ENCODE measurements around the gene CPZ. TPM values are rescaled to one million over a fixed set of nuclear protein-coding genes. Genes with fewer than 3 reads are reported as not detected.
A peak's percentile ranks its signal among the peaks of the same experiment; 100 is the strongest.

Gene CPZ
- total and polyA plus RNA-seq, 4 donors, result 0.13 to 10.0 (median 2.3) TPM

DNA sequence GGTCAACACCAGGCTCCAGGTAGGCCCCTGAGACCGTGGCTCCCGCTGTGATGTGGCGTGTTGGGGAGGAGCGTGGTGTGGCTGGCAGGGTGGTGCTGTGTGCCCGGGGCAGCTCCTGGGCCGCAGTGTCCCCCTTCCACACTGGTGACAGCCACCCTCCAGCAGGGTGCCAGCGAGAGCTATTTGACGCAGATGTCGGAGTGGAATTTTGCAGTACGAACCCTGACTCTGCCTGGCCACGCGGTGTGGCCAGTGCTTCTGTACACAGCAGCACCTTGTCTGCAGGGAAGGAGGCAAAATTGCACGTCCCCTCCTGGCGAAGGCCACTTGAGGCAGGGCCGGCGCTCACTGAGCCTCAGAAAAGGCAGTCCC, 53.2 kb downstream of the CPZ start:
- Histone ChIP-seq H3K4me1 (ENCODE audit: control insufficient read depth in 1 of 2, insufficient read depth in 2 of 2, low read length in 2 of 2) (no peaks in the 10 kb centered on the region), H3K4me3 (ENCODE audit: low read length in 2 of 2) (no peak overlapping the region), H3K27ac (ENCODE audit: low read depth in 1 of 2, low read length in 2 of 2) (no peak overlapping the region), H3K9me3 (ENCODE audit: control insufficient read depth, low read length) (no peaks in the 10 kb centered on the region), H3K36me3 (ENCODE audit: control insufficient read depth in 1 of 2, insufficient read depth in 2 of 2, low read length in 1 of 2) (no peaks in the 10 kb centered on the region), H3K27me3 (ENCODE audit: control insufficient read depth in 1 of 2, insufficient read depth in 2 of 2, low read length in 1 of 2) (no peaks in the 10 kb centered on the region)
- ATAC-seq (ENCODE audit: low FRiP score) (no peak), DNase-seq (no peak)
- intact Hi-C loops (cut with DNase I), result no loop called here
- 80 to 86% methylated on average over 16 of the region's 16 CpGs for WGBS, 2 donors

DNA sequence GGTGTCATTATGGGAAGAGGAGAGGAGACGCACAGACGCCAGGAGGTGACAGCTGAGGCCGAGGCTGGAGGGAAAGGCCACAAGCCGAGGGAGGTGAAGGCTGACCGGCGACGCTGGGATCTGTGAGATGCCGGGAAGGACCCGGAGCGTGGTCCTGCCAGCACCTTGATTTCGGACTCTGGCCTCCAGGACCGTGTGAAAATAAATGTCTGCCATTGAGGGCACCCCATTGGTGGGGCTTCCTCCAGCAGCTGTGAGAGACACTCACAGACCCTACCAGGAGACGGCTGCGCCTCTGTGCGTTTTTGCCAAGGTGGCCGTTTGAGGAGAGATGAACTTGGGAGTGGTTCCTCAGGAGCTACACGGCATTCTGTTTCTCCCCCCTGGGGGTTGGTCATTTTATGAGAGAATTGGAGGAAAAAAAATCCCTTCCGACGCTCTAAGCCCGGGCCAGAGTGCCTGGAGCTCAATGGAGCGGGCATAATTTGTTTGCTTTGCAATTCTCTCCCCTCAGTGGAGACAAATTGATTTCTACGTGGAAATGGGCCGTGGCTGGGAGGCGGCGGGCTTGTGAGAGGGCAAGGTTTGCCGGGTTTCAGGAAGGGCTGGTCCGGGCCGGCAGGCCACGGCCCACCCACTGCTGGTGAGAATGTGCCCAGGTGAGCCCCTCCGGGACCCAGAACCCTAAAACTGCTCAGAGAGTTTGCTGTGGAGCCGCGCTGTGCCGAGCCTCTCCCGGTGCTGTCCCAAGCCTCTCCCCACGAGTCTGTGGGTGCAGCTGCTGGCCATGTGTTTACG, 53.9 kb downstream of the CPZ start:
- Histone ChIP-seq H3K4me1 (ENCODE audit: control insufficient read depth in 1 of 2, insufficient read depth in 2 of 2, low read length in 2 of 2) (no peaks in the 10 kb centered on the region), H3K27me3 (ENCODE audit: control insufficient read depth in 1 of 2, insufficient read depth in 2 of 2, low read length in 1 of 2) (no peaks in the 10 kb centered on the region), H3K4me3 (ENCODE audit: low read length in 2 of 2) (no peak overlapping the region), H3K9me3 (ENCODE audit: control insufficient read depth, low read length) (no peaks in the 10 kb centered on the region), H3K36me3 (ENCODE audit: control insufficient read depth in 1 of 2, insufficient read depth in 2 of 2, low read length in 1 of 2) (no peaks in the 10 kb centered on the region), H3K27ac (ENCODE audit: low read depth in 1 of 2, low read length in 2 of 2) (no peak overlapping the region)
- WGBS, 2 donors, result 44 to 52% methylated on average over 36 of the region's 36 CpGs
- peak in 1 of 2 donors; percentile 63 for DNase-seq
- intact Hi-C loops (cut with DNase I), result no loop called here
- ATAC-seq (ENCODE audit: low FRiP score), result no peak

DNA sequence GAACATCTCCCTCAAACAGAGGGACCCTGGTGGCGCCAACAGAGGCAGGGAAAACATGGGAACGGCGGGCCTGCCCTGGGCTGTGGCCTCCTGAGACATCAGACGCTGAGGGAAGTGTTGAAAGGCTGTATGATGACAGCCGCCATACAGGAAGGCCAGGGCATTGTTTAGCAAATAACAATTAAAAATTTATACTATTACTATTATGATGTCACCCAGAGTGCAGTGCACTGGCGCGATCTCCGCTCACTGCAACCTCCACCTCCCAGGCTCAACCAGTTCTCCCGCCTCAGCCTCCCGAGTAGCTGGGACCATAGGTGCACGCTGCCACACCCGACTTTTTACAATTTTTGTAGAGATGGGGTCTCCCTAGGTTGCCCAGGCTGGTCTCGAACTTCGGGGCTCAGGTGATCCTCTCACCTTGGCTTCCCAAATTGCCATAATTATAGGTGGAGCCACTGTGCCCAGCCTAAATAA, 54.6 kb downstream of the CPZ start:
- Histone ChIP-seq H3K4me1 (ENCODE audit: control insufficient read depth in 1 of 2, insufficient read depth in 2 of 2, low read length in 2 of 2) (no peaks in the 10 kb centered on the region), H3K9me3 (ENCODE audit: control insufficient read depth, low read length) (no peaks in the 10 kb centered on the region), H3K4me3 (ENCODE audit: low read length in 2 of 2) (no peak overlapping the region), H3K36me3 (ENCODE audit: control insufficient read depth in 1 of 2, insufficient read depth in 2 of 2, low read length in 1 of 2) (no peaks in the 10 kb centered on the region), H3K27ac (ENCODE audit: low read depth in 1 of 2, low read length in 2 of 2) (no peak overlapping the region), H3K27me3 (ENCODE audit: control insufficient read depth in 1 of 2, insufficient read depth in 2 of 2, low read length in 1 of 2) (no peaks in the 10 kb centered on the region)
- ATAC-seq (ENCODE audit: low FRiP score) (no peak), DNase-seq (no peak)
- intact Hi-C loops (cut with DNase I), result no loop called here
- WGBS, 2 donors, result 54 to 72% methylated on average over 14 of the region's 14 CpGs

DNA sequence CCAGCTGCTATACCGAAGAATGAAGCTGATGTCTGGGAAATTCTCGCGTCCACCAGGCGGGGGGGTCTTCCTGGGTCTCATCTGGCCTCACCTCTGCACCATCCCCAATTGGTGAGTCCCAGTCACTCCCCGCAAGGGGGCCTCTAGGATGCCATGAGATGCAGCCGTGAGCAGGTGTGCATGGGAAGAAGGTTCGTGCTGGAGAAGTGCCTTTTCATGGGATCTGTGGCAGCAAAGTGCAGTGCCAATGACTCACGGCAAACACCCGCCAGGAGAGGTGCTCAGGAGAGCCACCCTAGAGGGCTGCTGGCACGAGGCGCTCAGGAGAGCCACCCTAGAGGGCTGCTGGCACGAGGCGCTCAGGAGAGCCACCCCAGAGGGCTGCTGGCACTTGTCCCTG, 55.1 kb downstream of the CPZ start:
- Histone ChIP-seq H3K4me1 (ENCODE audit: control insufficient read depth in 1 of 2, insufficient read depth in 2 of 2, low read length in 2 of 2) (no peaks in the 10 kb centered on the region), H3K36me3 (ENCODE audit: control insufficient read depth in 1 of 2, insufficient read depth in 2 of 2, low read length in 1 of 2) (no peaks in the 10 kb centered on the region), H3K9me3 (ENCODE audit: control insufficient read depth, low read length) (no peaks in the 10 kb centered on the region), H3K27ac (ENCODE audit: low read depth in 1 of 2, low read length in 2 of 2) (no peak overlapping the region), H3K4me3 (ENCODE audit: low read length in 2 of 2) (no peak overlapping the region), H3K27me3 (ENCODE audit: control insufficient read depth in 1 of 2, insufficient read depth in 2 of 2, low read length in 1 of 2) (no peaks in the 10 kb centered on the region)
- 76 to 84% methylated on average over 13 of the region's 13 CpGs for WGBS, 2 donors
- ATAC-seq (ENCODE audit: low FRiP score) (no peak), DNase-seq (peak in 1 of 2 donors; percentile 25)
- intact Hi-C loops (cut with DNase I), result no loop called here

DNA sequence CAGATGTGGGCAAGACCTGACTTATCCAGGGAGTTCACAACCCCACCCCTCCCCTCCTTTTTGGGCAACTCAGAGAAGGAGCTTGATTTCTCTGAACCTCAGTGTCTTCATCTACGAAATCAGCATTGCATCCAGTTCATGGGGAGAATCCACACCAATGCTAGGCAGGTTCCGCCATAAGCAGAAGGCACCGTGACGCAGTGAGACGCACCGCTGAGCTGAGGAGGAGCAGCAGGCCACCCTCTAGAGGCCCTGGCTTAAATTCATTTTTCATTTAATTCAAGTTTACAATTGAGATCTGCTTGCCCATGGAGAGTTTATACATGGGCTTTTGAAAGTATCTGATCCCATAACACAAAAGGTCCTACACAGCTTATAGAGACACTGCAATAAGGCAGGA, 55.7 kb downstream of the CPZ start:
- intact Hi-C loops (cut with DNase I), result no loop called here
- no peak for DNase-seq
- no peaks in the 10 kb centered on the region for H3K9me3 ChIP-seq (ENCODE audit: control insufficient read depth, low read length)
- no peak overlapping the region for H3K4me3 ChIP-seq (ENCODE audit: low read length in 2 of 2)
- 76 to 90% methylated on average over 6 of the region's 6 CpGs for WGBS, 2 donors
- H3K27ac ChIP-seq (ENCODE audit: low read depth in 1 of 2, low read length in 2 of 2), result no peak overlapping the region
- no peaks in the 10 kb centered on the region for H3K36me3 ChIP-seq (ENCODE audit: control insufficient read depth in 1 of 2, insufficient read depth in 2 of 2, low read length in 1 of 2)
- H3K27me3 ChIP-seq (ENCODE audit: control insufficient read depth in 1 of 2, insufficient read depth in 2 of 2, low read length in 1 of 2), result no peaks in the 10 kb centered on the region
- ATAC-seq (ENCODE audit: low FRiP score), result no peak
- no peaks in the 10 kb centered on the region for H3K4me1 ChIP-seq (ENCODE audit: control insufficient read depth in 1 of 2, insufficient read depth in 2 of 2, low read length in 2 of 2)

DNA sequence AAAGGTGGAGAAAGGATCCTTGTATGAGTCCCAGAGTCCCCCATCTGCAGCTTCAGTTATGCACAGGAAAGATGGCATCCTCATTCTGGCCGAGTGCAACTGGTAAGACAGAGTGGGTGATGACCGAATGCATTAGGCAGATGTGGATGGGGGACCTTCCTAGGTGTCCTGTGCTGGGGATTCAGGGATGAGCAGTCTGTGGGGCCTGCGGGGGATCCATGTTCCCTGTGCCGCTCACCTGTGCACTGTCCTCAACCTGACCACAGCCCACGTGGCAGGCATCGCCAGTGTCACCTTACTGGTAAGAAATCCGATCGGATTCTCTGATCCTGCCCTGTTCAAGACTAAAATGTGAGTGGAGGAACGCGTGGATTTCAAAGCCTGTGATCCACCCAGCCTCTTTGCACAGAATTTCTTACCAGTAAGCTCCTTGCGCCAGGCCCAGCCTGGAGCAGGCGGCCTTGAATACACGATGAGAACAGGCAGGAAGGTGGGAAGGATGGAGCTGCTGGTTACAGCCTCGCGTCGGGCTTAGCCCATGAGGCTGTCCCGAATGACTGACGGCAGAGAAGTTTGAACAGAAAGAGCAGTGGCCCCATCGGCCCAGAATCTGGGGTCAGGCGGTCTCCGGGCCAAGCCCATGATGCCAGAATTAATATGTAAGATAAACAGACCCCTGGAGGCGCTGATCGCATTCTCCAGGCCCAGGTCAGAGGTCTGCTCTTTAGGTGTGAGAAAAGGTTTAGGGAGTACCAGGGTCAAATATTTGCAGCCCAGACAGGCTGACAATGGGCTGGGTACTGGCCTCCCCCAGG, 56.5 kb downstream of the CPZ start:
- no peak overlapping the region for H3K27ac ChIP-seq (ENCODE audit: low read depth in 1 of 2, low read length in 2 of 2)
- DNase-seq (peak in 1 of 2 donors; percentile 51), ATAC-seq (ENCODE audit: low FRiP score) (no peak)
- no peaks in the 10 kb centered on the region for H3K27me3 ChIP-seq (ENCODE audit: control insufficient read depth in 1 of 2, insufficient read depth in 2 of 2, low read length in 1 of 2)
- intact Hi-C loops (cut with DNase I), result no loop called here
- no peaks in the 10 kb centered on the region for H3K36me3 ChIP-seq (ENCODE audit: control insufficient read depth in 1 of 2, insufficient read depth in 2 of 2, low read length in 1 of 2)
- 55 to 58% methylated on average over 23 of the region's 23 CpGs for WGBS, 2 donors
- H3K4me3 ChIP-seq (ENCODE audit: low read length in 2 of 2), result no peak overlapping the region
- no peaks in the 10 kb centered on the region for H3K9me3 ChIP-seq (ENCODE audit: control insufficient read depth, low read length)
- H3K4me1 ChIP-seq (ENCODE audit: control insufficient read depth in 1 of 2, insufficient read depth in 2 of 2, low read length in 2 of 2), result no peaks in the 10 kb centered on the region

DNA sequence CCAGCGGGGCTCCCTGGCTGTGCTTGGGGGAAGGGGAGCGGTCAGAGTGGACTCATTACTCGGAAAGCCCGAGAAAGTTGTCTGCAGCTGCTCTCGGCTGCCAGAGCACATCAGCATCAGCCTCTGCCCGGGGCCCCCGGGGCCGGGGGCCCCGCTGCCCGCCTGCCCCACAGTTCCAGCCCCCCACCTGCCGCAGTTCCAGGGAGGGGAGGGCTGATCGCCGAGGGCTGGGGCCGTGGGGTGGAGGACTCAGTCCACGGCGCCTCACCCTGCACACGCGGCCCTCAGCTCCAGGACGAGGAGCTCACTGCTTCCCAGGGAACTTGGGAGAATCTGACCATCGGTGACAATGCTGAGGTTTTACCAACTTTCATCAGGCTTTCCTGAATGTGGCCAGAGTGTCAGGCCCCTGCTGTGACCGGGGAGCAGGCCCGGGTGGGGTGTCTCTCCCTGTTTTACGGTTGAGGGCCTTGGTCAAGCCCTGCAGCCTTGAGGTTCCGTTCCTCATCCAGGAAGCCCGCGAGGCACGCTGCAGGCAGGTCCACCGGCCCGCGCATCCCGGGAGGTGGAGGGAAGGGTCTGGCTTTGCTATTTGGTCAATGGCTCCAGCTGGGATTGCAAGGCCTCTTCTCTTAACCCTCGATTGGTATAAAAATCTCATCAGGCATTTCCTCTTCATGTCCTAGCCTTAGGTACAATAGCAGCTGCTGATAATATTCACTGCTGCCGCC, 57.2 kb downstream of the CPZ start:
- no peak overlapping the region for H3K4me3 ChIP-seq (ENCODE audit: low read length in 2 of 2)
- H3K27ac ChIP-seq (ENCODE audit: low read depth in 1 of 2, low read length in 2 of 2), result no peak overlapping the region
- no peaks in the 10 kb centered on the region for H3K9me3 ChIP-seq (ENCODE audit: control insufficient read depth, low read length)
- intact Hi-C loops (cut with DNase I), result no loop called here
- H3K36me3 ChIP-seq (ENCODE audit: control insufficient read depth in 1 of 2, insufficient read depth in 2 of 2, low read length in 1 of 2), result no peaks in the 10 kb centered on the region
- H3K4me1 ChIP-seq (ENCODE audit: control insufficient read depth in 1 of 2, insufficient read depth in 2 of 2, low read length in 2 of 2), result no peaks in the 10 kb centered on the region
- WGBS, 2 donors, result 29 to 39% methylated on average over 26 to 32 of the region's 33 CpGs
- H3K27me3 ChIP-seq (ENCODE audit: control insufficient read depth in 1 of 2, insufficient read depth in 2 of 2, low read length in 1 of 2), result no peaks in the 10 kb centered on the region
- DNase-seq, result peak in 1 of 2 donors; percentile 54
- no peak for ATAC-seq (ENCODE audit: low FRiP score)

DNA sequence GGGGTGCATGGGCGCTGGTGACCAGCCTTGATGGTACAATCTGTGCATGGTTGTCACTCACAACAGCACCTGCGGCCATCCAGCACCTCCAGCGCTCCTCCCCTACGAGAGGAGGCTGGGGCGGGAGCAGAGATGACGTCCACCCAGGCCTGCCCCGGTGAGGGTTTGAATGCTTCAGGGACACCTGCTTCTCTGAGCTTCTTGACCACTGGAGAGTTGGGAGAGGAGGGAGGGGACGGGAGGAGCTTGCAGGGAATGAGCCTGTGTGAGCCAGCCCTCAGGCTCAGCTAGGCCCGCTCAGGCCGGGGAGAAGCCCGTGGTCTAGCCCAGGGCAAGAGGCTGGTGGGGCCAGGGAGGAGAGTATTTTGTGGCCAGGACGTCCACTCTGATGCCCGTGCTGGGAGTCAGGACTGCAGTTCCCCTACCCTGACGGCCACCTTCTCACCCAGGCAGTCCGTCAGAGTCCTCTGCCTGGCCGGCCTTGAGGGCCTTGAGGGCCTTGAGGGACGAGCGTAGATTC, 59.2 kb downstream of the CPZ start:
- ATAC-seq (ENCODE audit: low FRiP score) (no peak), DNase-seq (peak in 1 of 2 donors; percentile 51)
- intact Hi-C loops (cut with DNase I), result no loop called here
- Histone ChIP-seq H3K4me1 (ENCODE audit: control insufficient read depth in 1 of 2, insufficient read depth in 2 of 2, low read length in 2 of 2) (no peaks in the 10 kb centered on the region), H3K27ac (ENCODE audit: low read depth in 1 of 2, low read length in 2 of 2) (no peak overlapping the region), H3K9me3 (ENCODE audit: control insufficient read depth, low read length) (no peaks in the 10 kb centered on the region), H3K27me3 (ENCODE audit: control insufficient read depth in 1 of 2, insufficient read depth in 2 of 2, low read length in 1 of 2) (no peaks in the 10 kb centered on the region), H3K4me3 (ENCODE audit: low read length in 2 of 2) (no peak overlapping the region), H3K36me3 (ENCODE audit: control insufficient read depth in 1 of 2, insufficient read depth in 2 of 2, low read length in 1 of 2) (no peaks in the 10 kb centered on the region)
- 78 to 81% methylated on average over 18 of the region's 18 CpGs for WGBS, 2 donors

Measured in aorta (tissue), 5 donors.